COLO668 (cell line): Measurements from ENCODE around the gene TMEM91.

Experiments used
- DNase-seq: peaks from one replicate; lab custom pipeline; 2025; ENCODE audit not compliant: unreplicated experiment; lab: John Stamatoyannopoulos, UW

The TMEM91 gene

GRCh38 chr19:41409288-41409687, 33.0 kb downstream of the TMEM91 start:
- peak; percentile 69 for DNase-seq

GRCh38 chr19:41410336-41411054, 34.2 kb downstream of the TMEM91 start:
- no peak for DNase-seq

- no peak for DNase-seq
These were observed 35.0 kb downstream of the TMEM91 start for GRCh38 chr19:41411100-41411967.

- DNase-seq = no peak
These were observed 35.6 kb downstream of the TMEM91 start for GRCh38 chr19:41411968-41412265.

GRCh38 chr19:41412953-41413352, 36.6 kb downstream of the TMEM91 start:
- no peak for DNase-seq

GRCh38 chr19:41413947-41414346, 37.6 kb downstream of the TMEM91 start:
- no peak for DNase-seq

- DNase-seq = no peak
These were observed 38.1 kb downstream of the TMEM91 start for GRCh38 chr19:41414461-41414860.

GRCh38 chr19:41415154-41415571, 38.8 kb downstream of the TMEM91 start:
- DNase-seq = peak; percentile 87

GRCh38 chr19:41416194-41416674, 39.9 kb downstream of the TMEM91 start:
- DNase-seq = peak; percentile 28

- no peak for DNase-seq
These were observed 44.0 kb downstream of the TMEM91 start for GRCh38 chr19:41420101-41420880.

GRCh38 chr19:41421314-41421713, 45.0 kb downstream of the TMEM91 start:
- peak; percentile 91 for DNase-seq

GRCh38 chr19:41421973-41422372, 45.6 kb downstream of the TMEM91 start:
- DNase-seq = no peak

GRCh38 chr19:41422456-41422855, 46.1 kb downstream of the TMEM91 start:
- DNase-seq = no peak

- DNase-seq = no peak
These were observed 46.6 kb downstream of the TMEM91 start for GRCh38 chr19:41422955-41423354.

- no peak for DNase-seq
These were observed 48.2 kb downstream of the TMEM91 start for GRCh38 chr19:41424335-41425173.

GRCh38 chr19:41425174-41426115, 49.1 kb downstream of the TMEM91 start:
- DNase-seq = no peak

GRCh38 chr19:41426116-41426841, 49.9 kb downstream of the TMEM91 start:
- no peak for DNase-seq

- peak; percentile 91 for DNase-seq
These were observed 50.8 kb downstream of the TMEM91 start, which contains the start of gene B3GNT8 for GRCh38 chr19:41426952-41427646. TSS of gene B3GNT8 (minus strand) at chr19:41427374. CDS start at chr19:41426778, 596 bp downstream.
